ENCODE data around the gene PLEKHA8. TPM values are rescaled to one million over a fixed set of nuclear protein-coding genes. Genes with fewer than 3 reads are reported as not detected.

The PLEKHA8 gene
- total and polyA plus RNA-seq, 2 of the 8 experiments (the other 6 are each of a cell fraction or from before 2014, with no cell fraction given): 10.7 to 44.0 TPM

GRCh38 chr7:30038196-30038980 is 10.2 kb downstream of the PLEKHA8 start (continued):
- TF ChIP-seq CEBPB (IDR thresholded peaks at IDR 0.05; ENCODE audit: low read depth, low read length) (no peak), CHD7 (IDR thresholded peaks at IDR 0.05; ENCODE audit: insufficient replicate concordance, low read length) (no peak), SAP30 (IDR thresholded peaks at IDR 0.05; ENCODE audit: insufficient read depth, insufficient replicate concordance, low read length) (no peak), ZNF274 (IDR thresholded peaks at IDR 0.05; ENCODE audit: borderline replicate concordance, extremely low read depth, low read length) (no peak)
